Right lobe of liver (tissue), 4 donors: Measurements from ENCODE around the gene MRPS11.

Source experiments
- POLR2A ChIP-seq: fragments of 450-650 bp; IDR thresholded peaks from one replicate; pipeline ENCODE4 v1.6.1; 2017; ENCODE audit warnings: antibody characterized with exemption, mild to moderate bottlenecking
- TF ChIP-seq, protein P1 (sequence below), 4 donors: fragments of 200-600 bp in 3 of 4; fragments of 450-650 bp in 1 of 4; IDR thresholded peaks; one replicate each; pipeline versions ENCODE4 v1.5.1 to v1.8.0; 2016 to 2022; ENCODE audit warnings: antibody characterized with exemption in 4 of 4, mild to moderate bottlenecking in 2 of 4
- donor health status: DM: no; HTN: no; CAD: no.
- donor health status: DM: no; HTN: no; CAD: no.
- donor health status: DM: no; HTN: yes; CAD: no.

DNA sequence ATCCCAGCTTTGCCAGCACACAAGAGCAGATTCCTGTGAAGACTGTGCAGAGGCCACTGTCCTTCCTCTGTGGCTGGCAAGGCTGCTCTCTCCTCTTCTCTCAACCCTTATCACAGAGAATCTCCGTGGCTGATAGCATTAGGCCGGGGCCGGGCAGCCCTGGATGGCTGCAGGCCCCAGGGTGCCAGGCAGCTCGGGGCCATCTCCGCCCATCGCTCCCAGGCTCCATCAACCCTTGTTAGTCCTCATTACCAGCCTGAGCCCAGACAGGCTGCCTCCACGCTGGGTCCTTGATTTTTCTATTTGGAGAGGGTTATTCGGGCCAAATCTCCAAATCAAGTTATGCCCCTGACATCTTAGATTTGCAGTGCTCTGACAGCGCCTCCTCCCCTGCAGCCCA, 39.5 kb upstream of the MRPS11 start:
- TF ChIP-seq, protein P1, sequence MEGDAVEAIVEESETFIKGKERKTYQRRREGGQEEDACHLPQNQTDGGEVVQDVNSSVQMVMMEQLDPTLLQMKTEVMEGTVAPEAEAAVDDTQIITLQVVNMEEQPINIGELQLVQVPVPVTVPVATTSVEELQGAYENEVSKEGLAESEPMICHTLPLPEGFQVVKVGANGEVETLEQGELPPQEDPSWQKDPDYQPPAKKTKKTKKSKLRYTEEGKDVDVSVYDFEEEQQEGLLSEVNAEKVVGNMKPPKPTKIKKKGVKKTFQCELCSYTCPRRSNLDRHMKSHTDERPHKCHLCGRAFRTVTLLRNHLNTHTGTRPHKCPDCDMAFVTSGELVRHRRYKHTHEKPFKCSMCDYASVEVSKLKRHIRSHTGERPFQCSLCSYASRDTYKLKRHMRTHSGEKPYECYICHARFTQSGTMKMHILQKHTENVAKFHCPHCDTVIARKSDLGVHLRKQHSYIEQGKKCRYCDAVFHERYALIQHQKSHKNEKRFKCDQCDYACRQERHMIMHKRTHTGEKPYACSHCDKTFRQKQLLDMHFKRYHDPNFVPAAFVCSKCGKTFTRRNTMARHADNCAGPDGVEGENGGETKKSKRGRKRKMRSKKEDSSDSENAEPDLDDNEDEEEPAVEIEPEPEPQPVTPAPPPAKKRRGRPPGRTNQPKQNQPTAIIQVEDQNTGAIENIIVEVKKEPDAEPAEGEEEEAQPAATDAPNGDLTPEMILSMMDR (IDR thresholded peaks at IDR 0.05), result no peak
- TF ChIP-seq POLR2A, result no peak
